ENCODE results near the gene PTH1R. TPM values are rescaled to one million over a fixed set of nuclear protein-coding genes. Genes with fewer than 3 reads are reported as not detected.
A peak's percentile ranks its signal among the peaks of the same experiment; 100 is the strongest.

Gene PTH1R
- total RNA-seq, 1 experiment from 2014 or later: not detected

DNA sequence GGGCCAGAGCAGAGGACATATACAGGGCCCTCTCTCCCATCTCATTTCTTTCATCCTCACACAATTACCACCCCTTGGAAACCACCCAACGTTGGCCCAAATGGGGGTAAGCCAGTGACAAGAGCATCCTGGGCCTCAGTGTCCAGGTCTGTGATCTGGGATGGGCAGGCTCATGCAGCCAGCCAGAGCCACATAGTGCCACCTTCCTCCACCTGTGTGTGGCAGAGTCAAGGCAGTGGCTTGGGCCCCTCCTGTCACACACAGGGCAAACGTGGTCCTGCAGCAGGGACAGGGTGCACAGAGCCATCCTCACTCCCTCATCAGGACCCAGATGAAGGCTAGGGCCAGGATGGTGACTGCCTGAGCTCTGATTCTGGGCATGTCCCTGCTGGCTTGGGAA lies 12.0 kb upstream of the PTH1R start:
- Histone ChIP-seq H3K4me1 (ENCODE audit: control insufficient read depth, insufficient read depth, low read length) (no peaks in the 10 kb centered on the region), H3K27me3 (ENCODE audit: control insufficient read depth, insufficient read depth, low read length) (no peaks in the 10 kb centered on the region), H3K36me3 (ENCODE audit: control insufficient read depth, insufficient read depth, low read length) (no peaks in the 10 kb centered on the region), H3K9me3 (ENCODE audit: control insufficient read depth, insufficient read depth, low read depth, low read length) (no peaks in the 10 kb centered on the region), H3K27ac (ENCODE audit: low read length) (no peak overlapping the region), H3K4me3 (ENCODE audit: low read depth in 2 of 2, low read length in 2 of 2) (no peak overlapping the region)
- in situ Hi-C loops (cut with HindIII; ENCODE audit: low pct_unique_long_range_greater_than_20kb, low sequenced_read_pairs): no loop called here
- CTCF ChIA-PET: interaction anchor here (0.8 kb wide), 1 partner anchor 16 kb away, joined by 6 read pairs; no protein-coding TSS in a partner anchor
- intact Hi-C loops (cut with micrococcal nuclease; ENCODE audit: unreplicated experiment): loop anchor here (5.0 kb wide), 1 partner anchor 42 kb away; no protein-coding TSS in a partner anchor
- DNase-seq (ENCODE audit: low read depth, low spot score): no peak
- no peak for TF ChIP-seq SIN3A (IDR thresholded peaks at IDR 0.05; ENCODE audit: borderline replicate concordance, insufficient read depth, low read depth, low read length)
- TF ChIP-seq TCF7L2 (IDR thresholded peaks at IDR 0.05; ENCODE audit: low read depth, low read length): no peak
- no peak for TF ChIP-seq POLR2AphosphoS5 (IDR thresholded peaks at IDR 0.05; ENCODE audit: low read depth, low read length)
- TF ChIP-seq, protein P1, sequence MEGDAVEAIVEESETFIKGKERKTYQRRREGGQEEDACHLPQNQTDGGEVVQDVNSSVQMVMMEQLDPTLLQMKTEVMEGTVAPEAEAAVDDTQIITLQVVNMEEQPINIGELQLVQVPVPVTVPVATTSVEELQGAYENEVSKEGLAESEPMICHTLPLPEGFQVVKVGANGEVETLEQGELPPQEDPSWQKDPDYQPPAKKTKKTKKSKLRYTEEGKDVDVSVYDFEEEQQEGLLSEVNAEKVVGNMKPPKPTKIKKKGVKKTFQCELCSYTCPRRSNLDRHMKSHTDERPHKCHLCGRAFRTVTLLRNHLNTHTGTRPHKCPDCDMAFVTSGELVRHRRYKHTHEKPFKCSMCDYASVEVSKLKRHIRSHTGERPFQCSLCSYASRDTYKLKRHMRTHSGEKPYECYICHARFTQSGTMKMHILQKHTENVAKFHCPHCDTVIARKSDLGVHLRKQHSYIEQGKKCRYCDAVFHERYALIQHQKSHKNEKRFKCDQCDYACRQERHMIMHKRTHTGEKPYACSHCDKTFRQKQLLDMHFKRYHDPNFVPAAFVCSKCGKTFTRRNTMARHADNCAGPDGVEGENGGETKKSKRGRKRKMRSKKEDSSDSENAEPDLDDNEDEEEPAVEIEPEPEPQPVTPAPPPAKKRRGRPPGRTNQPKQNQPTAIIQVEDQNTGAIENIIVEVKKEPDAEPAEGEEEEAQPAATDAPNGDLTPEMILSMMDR (IDR thresholded peaks at IDR 0.05): no peak
- TF ChIP-seq, protein P2, sequence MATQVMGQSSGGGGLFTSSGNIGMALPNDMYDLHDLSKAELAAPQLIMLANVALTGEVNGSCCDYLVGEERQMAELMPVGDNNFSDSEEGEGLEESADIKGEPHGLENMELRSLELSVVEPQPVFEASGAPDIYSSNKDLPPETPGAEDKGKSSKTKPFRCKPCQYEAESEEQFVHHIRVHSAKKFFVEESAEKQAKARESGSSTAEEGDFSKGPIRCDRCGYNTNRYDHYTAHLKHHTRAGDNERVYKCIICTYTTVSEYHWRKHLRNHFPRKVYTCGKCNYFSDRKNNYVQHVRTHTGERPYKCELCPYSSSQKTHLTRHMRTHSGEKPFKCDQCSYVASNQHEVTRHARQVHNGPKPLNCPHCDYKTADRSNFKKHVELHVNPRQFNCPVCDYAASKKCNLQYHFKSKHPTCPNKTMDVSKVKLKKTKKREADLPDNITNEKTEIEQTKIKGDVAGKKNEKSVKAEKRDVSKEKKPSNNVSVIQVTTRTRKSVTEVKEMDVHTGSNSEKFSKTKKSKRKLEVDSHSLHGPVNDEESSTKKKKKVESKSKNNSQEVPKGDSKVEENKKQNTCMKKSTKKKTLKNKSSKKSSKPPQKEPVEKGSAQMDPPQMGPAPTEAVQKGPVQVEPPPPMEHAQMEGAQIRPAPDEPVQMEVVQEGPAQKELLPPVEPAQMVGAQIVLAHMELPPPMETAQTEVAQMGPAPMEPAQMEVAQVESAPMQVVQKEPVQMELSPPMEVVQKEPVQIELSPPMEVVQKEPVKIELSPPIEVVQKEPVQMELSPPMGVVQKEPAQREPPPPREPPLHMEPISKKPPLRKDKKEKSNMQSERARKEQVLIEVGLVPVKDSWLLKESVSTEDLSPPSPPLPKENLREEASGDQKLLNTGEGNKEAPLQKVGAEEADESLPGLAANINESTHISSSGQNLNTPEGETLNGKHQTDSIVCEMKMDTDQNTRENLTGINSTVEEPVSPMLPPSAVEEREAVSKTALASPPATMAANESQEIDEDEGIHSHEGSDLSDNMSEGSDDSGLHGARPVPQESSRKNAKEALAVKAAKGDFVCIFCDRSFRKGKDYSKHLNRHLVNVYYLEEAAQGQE (IDR thresholded peaks at IDR 0.05; ENCODE audit: insufficient read depth in 1 of 2, low read depth in 2 of 2, low read length in 1 of 2): no peak
- no TSS peak for BruUV-seq (replicated peaks)
- no peak for ATAC-seq
- POLR2A ChIA-PET: no interaction called here

DNA sequence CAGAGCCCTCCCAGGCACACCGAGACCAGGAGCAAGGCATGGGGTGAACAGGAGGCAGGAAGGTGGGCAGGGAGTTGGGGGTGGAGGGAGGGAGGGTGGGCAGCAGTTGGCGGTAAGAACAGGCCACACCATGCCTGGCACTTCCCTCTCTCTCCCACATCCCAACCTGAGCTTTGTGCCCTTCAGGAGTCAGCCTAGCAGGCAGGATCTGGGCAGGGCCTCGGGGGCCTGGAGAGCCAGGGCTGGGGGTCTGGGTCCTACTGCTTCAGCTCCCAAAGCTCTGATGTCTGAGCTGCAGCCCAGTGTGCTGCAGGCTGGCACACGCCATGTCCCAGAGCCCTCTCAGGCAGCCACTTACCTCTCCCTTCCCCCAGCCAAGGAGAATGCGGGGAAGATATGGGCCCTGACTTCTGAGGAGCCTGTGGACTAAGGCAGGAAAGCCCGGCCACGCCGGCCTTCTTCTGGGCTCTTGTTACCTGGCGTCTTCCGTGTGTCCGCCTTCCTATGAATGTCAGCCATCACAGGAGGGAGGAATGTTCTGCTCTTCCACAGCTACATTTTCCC lies 11.4 kb upstream of the PTH1R start:
- no peaks in the 10 kb centered on the region for H3K9me3 ChIP-seq (ENCODE audit: control insufficient read depth, insufficient read depth, low read depth, low read length)
- BruUV-seq (replicated peaks): no TSS peak
- no peaks in the 10 kb centered on the region for H3K36me3 ChIP-seq (ENCODE audit: control insufficient read depth, insufficient read depth, low read length)
- DNase-seq (ENCODE audit: low read depth, low spot score): no peak
- ATAC-seq: peak; percentile 23; the same call in 1 of the 2 replicates
- TF ChIP-seq, protein P2 (IDR thresholded peaks at IDR 0.05; ENCODE audit: insufficient read depth in 1 of 2, low read depth in 2 of 2, low read length in 1 of 2): no peak
- no peak for TF ChIP-seq SIN3A (IDR thresholded peaks at IDR 0.05; ENCODE audit: borderline replicate concordance, insufficient read depth, low read depth, low read length)
- no peak for TF ChIP-seq POLR2AphosphoS5 (IDR thresholded peaks at IDR 0.05; ENCODE audit: low read depth, low read length)
- ChIA-PET CTCF (interaction anchor here (0.6 to 0.8 kb wide), 2 partner anchors 16 to 266 kb away, joined by 5 to 6 read pairs; no protein-coding TSS in a partner anchor), POLR2A (no interaction called here)
- intact Hi-C loops (cut with micrococcal nuclease; ENCODE audit: unreplicated experiment) (loop anchor here (5.0 kb wide), 1 partner anchor 41 kb away; no protein-coding TSS in a partner anchor), in situ Hi-C loops (cut with HindIII; ENCODE audit: low pct_unique_long_range_greater_than_20kb, low sequenced_read_pairs) (no loop called here)
- no peak overlapping the region for H3K4me3 ChIP-seq (ENCODE audit: low read depth in 2 of 2, low read length in 2 of 2)
- H3K4me1 ChIP-seq (ENCODE audit: control insufficient read depth, insufficient read depth, low read length): no peaks in the 10 kb centered on the region
- H3K27me3 ChIP-seq (ENCODE audit: control insufficient read depth, insufficient read depth, low read length): no peaks in the 10 kb centered on the region
- no peak overlapping the region for H3K27ac ChIP-seq (ENCODE audit: low read length)

Data from Panc1 (cell line).